HEK293 (cell line): ENCODE measurements around the gene ZNF274.

ENCODE experiments used
- CTCF ChIA-PET: fragments of 350-600 bp; formaldehyde crosslinking; extraction: SDS; loops from one replicate; lab custom pipeline; 2021; ENCODE audit warnings: antibody characterized with exemption; lab: Yijun Ruan, JAX
- POLR2A ChIA-PET: fragments of 300-600 bp; formaldehyde crosslinking; extraction: SDS; loops from one replicate; lab custom pipeline; 2020; ENCODE audit warnings: antibody characterized with exemption, inconsistent platforms; lab: Yijun Ruan, JAX
- H3K27ac ChIP-seq: fragments of 200-500 bp; sonication (Bioruptor generic); 2 replicates; pipeline ENCODE4 v1.5.1; 2014; ENCODE audit warnings: low read depth, low read length, control low read depth, inconsistent platforms; ENCODE audit errors: extremely low read depth
- H3K36me3 ChIP-seq, 2 experiments: fragments of 200-500 bp in 1 of 2; sonication (Bioruptor generic) in 1 of 2; 1 replicate in 1 of 2; 2 replicates in 1 of 2; pipeline ENCODE4 v1.5.1; 2014 to 2017; ENCODE audit warnings: inconsistent platforms in 2 of 2, low read length in 2 of 2; ENCODE audit not compliant: control insufficient read depth in 2 of 2, insufficient read depth in 1 of 2
- H3K4me1 ChIP-seq: fragments of 200-500 bp; sonication (Bioruptor generic); 2 replicates; pipeline ENCODE4 v1.5.1; 2014; ENCODE audit warnings: mild to moderate bottlenecking, low read length, inconsistent platforms; ENCODE audit not compliant: control insufficient read depth, insufficient read depth
- H3K4me3 ChIP-seq: 2 replicates; pipeline ENCODE4 v1.5.1; 2011; ENCODE audit warnings: low read depth, mild to moderate bottlenecking, control low read depth, low read length, moderate library complexity
- H3K9me3 ChIP-seq: fragments of 200-500 bp; sonication (Bioruptor generic); 2 replicates; pipeline ENCODE4 v1.5.1; 2014; ENCODE audit warnings: low read depth, low read length, inconsistent platforms; ENCODE audit not compliant: control insufficient read depth, insufficient read depth
- AEBP2 ChIP-seq: fragments of 450-650 bp; formaldehyde crosslinking; IDR thresholded peaks from 2 replicates; pipeline ENCODE4 v1.5.1; 2016; ENCODE audit warnings: missing biosample characterization, missing genetic modification characterization, borderline replicate concordance
- SALL2 ChIP-seq: fragments of 450-650 bp; formaldehyde crosslinking; IDR thresholded peaks from 2 replicates; pipeline ENCODE4 v1.5.0; 2017; ENCODE audit warnings: missing biosample characterization, mild to moderate bottlenecking, missing genetic modification characterization, borderline replicate concordance
- YY1 ChIP-seq: fragments of 450-650 bp; formaldehyde crosslinking; IDR thresholded peaks from 2 replicates; pipeline ENCODE4 v1.5.1; 2018; ENCODE audit warnings: missing biosample characterization, missing genetic modification characterization
- ZBTB11 ChIP-seq: fragments of 450-650 bp; formaldehyde crosslinking; conservative IDR thresholded peaks from 2 replicates; pipeline ENCODE4 v1.5.1; 2016; ENCODE audit warnings: low read depth, missing biosample characterization, missing genetic modification characterization
- ZBTB20 ChIP-seq: fragments of 450-650 bp; formaldehyde crosslinking; IDR thresholded peaks from 2 replicates; pipeline ENCODE4 v1.5.1; 2016; ENCODE audit warnings: missing biosample characterization, missing genetic modification characterization
- ZIC2 ChIP-seq: fragments of 450-650 bp; formaldehyde crosslinking; IDR thresholded peaks from 2 replicates; pipeline ENCODE4 v1.5.1; 2016; ENCODE audit warnings: missing biosample characterization, missing genetic modification characterization
- ZNF155 ChIP-seq: fragments of 450-650 bp; formaldehyde crosslinking; IDR thresholded peaks from 2 replicates; pipeline ENCODE4 v1.5.1; 2016; ENCODE audit warnings: missing biosample characterization, missing genetic modification characterization
- ZNF18 ChIP-seq: fragments of 450-650 bp; formaldehyde crosslinking; IDR thresholded peaks from 2 replicates; pipeline ENCODE4 v1.5.1; 2016; ENCODE audit warnings: missing biosample characterization, missing genetic modification characterization
- ZNF19 ChIP-seq: fragments of 450-650 bp; formaldehyde crosslinking; IDR thresholded peaks from 2 replicates; pipeline ENCODE4; 2016; ENCODE audit warnings: missing biosample characterization, missing genetic modification characterization, low read depth
- ZNF202 ChIP-seq: fragments of 450-650 bp; formaldehyde crosslinking; IDR thresholded peaks from 2 replicates; pipeline ENCODE4 v1.5.1; 2016; ENCODE audit warnings: missing biosample characterization, missing genetic modification characterization, borderline replicate concordance
- ZNF24 ChIP-seq: fragments of 450-650 bp; formaldehyde crosslinking; IDR thresholded peaks from 2 replicates; pipeline ENCODE4 v1.5.1; 2016; ENCODE audit warnings: missing biosample characterization, missing genetic modification characterization
- ZNF248 ChIP-seq: fragments of 450-650 bp; formaldehyde crosslinking; IDR thresholded peaks from 2 replicates; pipeline ENCODE4 v1.5.1; 2017; ENCODE audit warnings: missing biosample characterization, missing genetic modification characterization
- ZNF366 ChIP-seq: fragments of 450-650 bp; formaldehyde crosslinking; conservative IDR thresholded peaks from 2 replicates; pipeline ENCODE4 v1.5.1; 2016; ENCODE audit warnings: missing biosample characterization, missing genetic modification characterization
- ZNF398 ChIP-seq: fragments of 450-650 bp; formaldehyde crosslinking; IDR thresholded peaks from 2 replicates; pipeline ENCODE4 v1.5.1; 2017; ENCODE audit warnings: missing biosample characterization, missing genetic modification characterization
- ZNF521 ChIP-seq: fragments of 450-650 bp; formaldehyde crosslinking; IDR thresholded peaks from 2 replicates; pipeline ENCODE4 v1.5.1; 2017; ENCODE audit warnings: missing biosample characterization, mild to moderate bottlenecking, missing genetic modification characterization
- ZNF544 ChIP-seq: fragments of 450-650 bp; formaldehyde crosslinking; IDR thresholded peaks from 2 replicates; pipeline ENCODE4 v1.5.0; 2017; ENCODE audit warnings: missing biosample characterization, missing genetic modification characterization
- ZNF560 ChIP-seq: fragments of 450-650 bp; formaldehyde crosslinking; IDR thresholded peaks from 2 replicates; pipeline ENCODE4 v1.5.1; 2017; ENCODE audit warnings: missing biosample characterization, missing genetic modification characterization, borderline replicate concordance
- ZNF600 ChIP-seq: fragments of 450-650 bp; formaldehyde crosslinking; IDR thresholded peaks from 2 replicates; pipeline ENCODE4 v1.5.1; 2016; ENCODE audit warnings: missing biosample characterization, missing genetic modification characterization
- ZNF624 ChIP-seq: fragments of 450-650 bp; formaldehyde crosslinking; IDR thresholded peaks from 2 replicates; pipeline ENCODE4 v1.5.1; 2017; ENCODE audit warnings: missing biosample characterization, missing genetic modification characterization
- TF ChIP-seq, protein P1 (sequence below): fragments of 450-650 bp; formaldehyde crosslinking; IDR thresholded peaks from 2 replicates; pipeline ENCODE4 v1.5.1; 2016; ENCODE audit warnings: missing biosample characterization, missing genetic modification characterization
- TF ChIP-seq, protein P2 (sequence below): fragments of 450-650 bp; formaldehyde crosslinking; IDR thresholded peaks from 2 replicates; pipeline ENCODE4 v1.5.1; 2016; ENCODE audit warnings: missing biosample characterization, missing genetic modification characterization

Gene ZNF274

DNA sequence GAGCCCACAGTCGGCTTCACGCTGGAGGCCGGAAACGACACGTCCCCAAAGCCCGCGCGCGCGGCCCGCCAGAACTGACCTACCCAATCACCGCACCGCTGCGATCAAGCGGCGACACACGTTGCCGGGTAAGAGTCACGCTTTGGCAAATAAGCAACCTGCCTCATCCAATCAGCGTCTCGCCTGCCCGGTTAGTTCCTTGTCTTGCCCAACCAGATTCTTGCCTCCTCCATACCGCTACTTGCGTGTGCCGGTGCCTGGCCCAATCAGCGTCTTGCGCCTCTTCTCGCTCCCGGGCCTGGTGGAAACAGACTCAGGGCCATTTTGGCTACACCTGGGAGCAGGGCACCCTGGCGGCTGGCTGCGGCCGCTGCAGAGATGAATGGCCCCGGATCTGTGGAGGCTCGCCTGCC lies 34.2 kb downstream of the ZNF274 start (continued):
- no peak for TF ChIP-seq ZNF18

- H3K27ac ChIP-seq, result no peak overlapping the region
- TF ChIP-seq ZNF19 (tag by site-specific recombination) (no peak), ZNF202 (no peak), YY1 (no peak), ZNF624 (tag by site-specific recombination) (no peak), ZNF560 (tag by site-specific recombination) (no peak), AEBP2 (no peak), ZBTB20 (tag by site-specific recombination) (no peak), ZNF521 (tag by site-specific recombination) (no peak), ZNF24 (no peak), ZBTB11 (tag by site-specific recombination) (no peak), SALL2 (tag by site-specific recombination) (no peak), ZNF248 (tag by site-specific recombination) (no peak), ZNF398 (tag by site-specific recombination) (no peak), ZIC2 (tag by site-specific recombination) (no peak), ZNF544 (tag by site-specific recombination) (no peak), ZNF366 (tag by site-specific recombination) (no peak), ZNF155 (tag by site-specific recombination) (no peak), ZNF600 (tag by site-specific recombination) (no peak)
- TF ChIP-seq, protein P1, sequence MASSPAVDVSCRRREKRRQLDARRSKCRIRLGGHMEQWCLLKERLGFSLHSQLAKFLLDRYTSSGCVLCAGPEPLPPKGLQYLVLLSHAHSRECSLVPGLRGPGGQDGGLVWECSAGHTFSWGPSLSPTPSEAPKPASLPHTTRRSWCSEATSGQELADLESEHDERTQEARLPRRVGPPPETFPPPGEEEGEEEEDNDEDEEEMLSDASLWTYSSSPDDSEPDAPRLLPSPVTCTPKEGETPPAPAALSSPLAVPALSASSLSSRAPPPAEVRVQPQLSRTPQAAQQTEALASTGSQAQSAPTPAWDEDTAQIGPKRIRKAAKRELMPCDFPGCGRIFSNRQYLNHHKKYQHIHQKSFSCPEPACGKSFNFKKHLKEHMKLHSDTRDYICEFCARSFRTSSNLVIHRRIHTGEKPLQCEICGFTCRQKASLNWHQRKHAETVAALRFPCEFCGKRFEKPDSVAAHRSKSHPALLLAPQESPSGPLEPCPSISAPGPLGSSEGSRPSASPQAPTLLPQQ (tag by site-specific recombination), result no peak
- TF ChIP-seq, protein P2, sequence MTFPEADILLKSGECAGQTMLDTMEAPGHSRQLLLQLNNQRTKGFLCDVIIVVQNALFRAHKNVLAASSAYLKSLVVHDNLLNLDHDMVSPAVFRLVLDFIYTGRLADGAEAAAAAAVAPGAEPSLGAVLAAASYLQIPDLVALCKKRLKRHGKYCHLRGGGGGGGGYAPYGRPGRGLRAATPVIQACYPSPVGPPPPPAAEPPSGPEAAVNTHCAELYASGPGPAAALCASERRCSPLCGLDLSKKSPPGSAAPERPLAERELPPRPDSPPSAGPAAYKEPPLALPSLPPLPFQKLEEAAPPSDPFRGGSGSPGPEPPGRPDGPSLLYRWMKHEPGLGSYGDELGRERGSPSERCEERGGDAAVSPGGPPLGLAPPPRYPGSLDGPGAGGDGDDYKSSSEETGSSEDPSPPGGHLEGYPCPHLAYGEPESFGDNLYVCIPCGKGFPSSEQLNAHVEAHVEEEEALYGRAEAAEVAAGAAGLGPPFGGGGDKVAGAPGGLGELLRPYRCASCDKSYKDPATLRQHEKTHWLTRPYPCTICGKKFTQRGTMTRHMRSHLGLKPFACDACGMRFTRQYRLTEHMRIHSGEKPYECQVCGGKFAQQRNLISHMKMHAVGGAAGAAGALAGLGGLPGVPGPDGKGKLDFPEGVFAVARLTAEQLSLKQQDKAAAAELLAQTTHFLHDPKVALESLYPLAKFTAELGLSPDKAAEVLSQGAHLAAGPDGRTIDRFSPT (tag by site-specific recombination), result no peak
- POLR2A ChIA-PET, result interaction anchor here (0.7 to 2.0 kb wide), 2 partner anchors 11 to 76 kb away, joined by 6 to 12 read pairs; partner anchors contain the start of gene ZNF544
- H3K36me3 ChIP-seq, result peaks cover 0 to 15% of the 10 kb centered on the region in 2 experiments; a peak in 2 of 3 replicates
- H3K4me1 ChIP-seq, result no peaks in the 10 kb centered on the region
- CTCF ChIA-PET, result interaction anchor here (0.8 to 1.5 kb wide), 2 partner anchors 108 to 301 kb away, joined by 3 read pairs; no protein-coding TSS in a partner anchor
- H3K9me3 ChIP-seq, result no peaks in the 10 kb centered on the region; the same call in 1 of the 2 replicates
- no peak overlapping the region for H3K4me3 ChIP-seq
Observed at GRCh38 chr19:58217607-58218391, 34.9 kb downstream of the ZNF274 start.
